HepG2 (cell line): ENCODE results near the gene GSTM1. TPM values are rescaled to one million over a fixed set of nuclear protein-coding genes. Genes with fewer than 3 reads are reported as not detected.

ENCODE experiments used
- ASH2L ChIP-seq: fragments of 300-600, 200-600 bp; sonication (generic); IDR thresholded peaks from 2 replicates; pipeline ENCODE4 v1.7.0; 2017; ENCODE audit warnings: low read depth, mild to moderate bottlenecking, moderate library complexity, mixed read lengths, low read length; ENCODE audit not compliant: insufficient read length
- ATF7 ChIP-seq, 2 experiments: fragments of 450-650 bp in 1 of 2; sonication (generic) in 1 of 2; formaldehyde crosslinking in 1 of 2; IDR thresholded peaks; 2 replicates each; pipeline versions ENCODE4 v1.4.0 to v1.6.1; 2016 to 2020; ENCODE audit warnings: antibody characterized with exemption in 1 of 2, mild to moderate bottlenecking in 1 of 2, missing genetic modification reagents in 1 of 2
- BRCA1 ChIP-seq: sonication (generic); formaldehyde crosslinking; IDR thresholded peaks from 2 replicates; pipeline ENCODE4 v1.4.0; 2020; ENCODE audit warnings: missing genetic modification reagents
- CBFB ChIP-seq: sonication (generic); formaldehyde crosslinking; IDR thresholded peaks from 2 replicates; pipeline ENCODE4 v1.4.0; 2020; ENCODE audit warnings: missing genetic modification reagents
- CCAR2 ChIP-seq: fragments of 200-400 bp; formaldehyde crosslinking; optimal IDR thresholded peaks from 2 replicates; pipeline ENCODE3; 2018; ENCODE audit warnings: low read depth, mild to moderate bottlenecking, low read length, moderate library complexity
- FOSL1 ChIP-seq: sonication (generic); formaldehyde crosslinking; IDR thresholded peaks from 2 replicates; pipeline ENCODE4 v1.9.0; 2021; ENCODE audit warnings: missing genetic modification reagents, borderline replicate concordance
- HOXD1 ChIP-seq: sonication (generic); formaldehyde crosslinking; IDR thresholded peaks from 2 replicates; pipeline ENCODE4 v1.5.0; 2020; ENCODE audit warnings: missing genetic modification reagents
- KLF6 ChIP-seq: IDR thresholded peaks from 2 replicates; pipeline ENCODE4 v1.8.0; 2016; ENCODE audit warnings: missing biosample characterization, missing genetic modification reagents
- NKX3-1 ChIP-seq: sonication (generic); formaldehyde crosslinking; IDR thresholded peaks from 2 replicates; pipeline ENCODE4 v1.5.0; 2020; ENCODE audit warnings: missing genetic modification reagents
- STAG1 ChIP-seq: sonication (generic); formaldehyde crosslinking; IDR thresholded peaks from 2 replicates; pipeline ENCODE4 v1.4.0; 2020; ENCODE audit warnings: missing genetic modification reagents
- TAF1 ChIP-seq: sonication (generic); formaldehyde crosslinking; IDR thresholded peaks from 2 replicates; pipeline ENCODE4 v1.4.0; 2020; ENCODE audit warnings: missing genetic modification reagents
- ZBTB21 ChIP-seq: sonication (generic); formaldehyde crosslinking; IDR thresholded peaks from 2 replicates; pipeline ENCODE4 v1.4.0; 2020; ENCODE audit warnings: missing genetic modification reagents
- ZFAT ChIP-seq: sonication (generic); formaldehyde crosslinking; conservative IDR thresholded peaks from 2 replicates; pipeline ENCODE4 v1.8.1; 2023; ENCODE audit warnings: missing genetic modification reagents, inconsistent platforms
- ZKSCAN5 ChIP-seq: sonication (generic); formaldehyde crosslinking; IDR thresholded peaks from 2 replicates; pipeline ENCODE4 v1.5.1; 2020; ENCODE audit warnings: mild to moderate bottlenecking, missing genetic modification reagents
- ZNF180 ChIP-seq: sonication (generic); formaldehyde crosslinking; IDR thresholded peaks from 2 replicates; pipeline ENCODE4 v1.4.0; 2020; ENCODE audit warnings: low read depth, missing genetic modification reagents, borderline replicate concordance
- ZNF30 ChIP-seq: sonication (generic); formaldehyde crosslinking; IDR thresholded peaks from 2 replicates; pipeline ENCODE4 v1.5.0; 2020; ENCODE audit warnings: mild to moderate bottlenecking, missing genetic modification reagents
- ZNF441 ChIP-seq: sonication (generic); formaldehyde crosslinking; IDR thresholded peaks from 2 replicates; pipeline ENCODE4 v1.7.0; 2021; ENCODE audit warnings: missing genetic modification reagents, borderline replicate concordance
- ZNF484 ChIP-seq: sonication (generic); formaldehyde crosslinking; IDR thresholded peaks from 2 replicates; pipeline ENCODE4 v1.5.1; 2020; ENCODE audit warnings: mild to moderate bottlenecking, low read depth, missing genetic modification reagents, borderline replicate concordance
- ZNF605 ChIP-seq: sonication (generic); formaldehyde crosslinking; IDR thresholded peaks from 2 replicates; pipeline ENCODE4 v1.8.0; 2022; ENCODE audit warnings: mild to moderate bottlenecking, missing genetic modification reagents
- ZNF83 ChIP-seq: sonication (generic); formaldehyde crosslinking; IDR thresholded peaks from 2 replicates; pipeline ENCODE4 v1.4.0; 2020; ENCODE audit warnings: missing genetic modification reagents, mild to moderate bottlenecking, borderline replicate concordance
- polyA plus RNA-seq, 8 experiments: library from polyadenylated mRNA; depleted of rRNA in 3 of 8; stranded (reverse) in 7 of 8; unstranded in 1 of 8; fragments of >200 nt; fragmentation: Illumina TruSeq in 4 of 8; extraction: Trizol in 4 of 8; gene quantifications; 2 replicates each; pipeline versions ENCODE4 v1.2.1 to v1.2.3, GENCODE V29; 2011 to 2016; ENCODE audit warnings: low read depth in 4 of 8, missing spikeins in 1 of 8, mixed read lengths in 1 of 8; ENCODE audit not compliant: insufficient read depth in 1 of 8
- total RNA-seq, 5 experiments: library from RNA; depleted of rRNA; stranded (reverse); fragments of >200 nt; fragmentation: Illumina TruSeq; extraction: Trizol; gene quantifications; 2 replicates each; pipeline ENCODE4 v1.2.3, GENCODE V29; 2016; ENCODE audit warnings: low read depth in 1 of 5
- TF ChIP-seq, protein P1 (sequence below), 2 experiments: fragments of 450-650 bp in 1 of 2; sonication (generic) in 1 of 2; formaldehyde crosslinking; IDR thresholded peaks; 2 replicates each; pipeline versions ENCODE4 v1.5.0 to v1.8.0; 2020 to 2022; ENCODE audit warnings: mild to moderate bottlenecking in 1 of 2, missing genetic modification reagents in 1 of 2
- TF ChIP-seq, protein P2 (sequence below): sonication (generic); formaldehyde crosslinking; IDR thresholded peaks from 2 replicates; pipeline ENCODE4 v1.5.0; 2020; ENCODE audit warnings: mild to moderate bottlenecking, missing genetic modification reagents, borderline replicate concordance

The GSTM1 gene
- total and polyA plus RNA-seq, 2 of the 13 experiments (the other 11 are each of a cell fraction or from before 2014, with no cell fraction given) = 0.42 TPM; not detected in 1

DNA sequence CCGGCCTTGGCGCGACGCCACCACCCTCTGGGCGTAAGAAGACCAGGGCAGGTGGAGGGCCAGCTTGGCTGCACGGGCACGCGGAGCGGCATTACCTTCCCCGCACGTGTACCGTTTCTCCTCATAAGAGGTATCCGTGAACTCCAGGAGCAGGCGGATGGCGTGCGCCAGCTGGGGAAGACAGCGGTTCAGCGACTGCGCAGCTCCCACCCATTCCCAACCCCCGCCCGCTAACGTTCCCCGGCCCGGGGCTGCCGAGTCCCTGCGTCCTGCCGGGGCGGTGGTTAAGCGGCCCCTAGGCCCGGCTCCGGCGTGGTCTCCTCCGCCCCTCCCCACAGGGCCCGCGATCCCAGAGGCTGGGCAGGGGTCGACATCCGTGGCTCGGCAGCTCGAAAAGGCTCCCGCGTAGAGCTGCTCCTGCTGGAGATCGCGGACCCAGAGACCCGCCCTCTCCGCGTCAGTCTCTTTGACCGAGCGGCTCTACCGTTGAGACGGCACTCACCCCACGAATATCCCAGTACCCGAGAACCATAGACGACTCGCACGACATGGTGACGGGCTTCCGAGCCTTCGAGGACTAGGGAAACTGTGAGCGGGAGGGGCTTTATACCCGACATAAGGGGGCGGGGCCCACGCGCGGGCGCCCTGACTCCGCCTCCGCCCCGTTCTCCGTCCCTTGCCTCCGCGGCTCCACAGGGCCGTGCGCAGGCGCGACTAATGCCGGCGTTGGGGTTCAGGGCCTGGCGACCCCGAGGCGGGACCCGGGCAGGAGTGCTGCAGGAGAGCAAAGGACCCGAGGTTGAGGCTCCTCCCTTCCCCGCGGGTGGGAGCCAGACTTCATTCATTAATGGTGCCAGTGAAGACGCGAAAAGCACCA lies 52.4 kb downstream of the GSTM1 start (continued):
- TF ChIP-seq, protein P1, sequence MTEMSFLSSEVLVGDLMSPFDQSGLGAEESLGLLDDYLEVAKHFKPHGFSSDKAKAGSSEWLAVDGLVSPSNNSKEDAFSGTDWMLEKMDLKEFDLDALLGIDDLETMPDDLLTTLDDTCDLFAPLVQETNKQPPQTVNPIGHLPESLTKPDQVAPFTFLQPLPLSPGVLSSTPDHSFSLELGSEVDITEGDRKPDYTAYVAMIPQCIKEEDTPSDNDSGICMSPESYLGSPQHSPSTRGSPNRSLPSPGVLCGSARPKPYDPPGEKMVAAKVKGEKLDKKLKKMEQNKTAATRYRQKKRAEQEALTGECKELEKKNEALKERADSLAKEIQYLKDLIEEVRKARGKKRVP (CRISPR knock-in tag; IDR thresholded peaks at IDR 0.05) = peak in 1 of 2 experiments; percentile 0; a peak in 1 of 4 replicates
- peak; percentile 77 for TF ChIP-seq ZNF605 (CRISPR knock-in tag)
- TF ChIP-seq NKX3-1 (CRISPR knock-in tag) = no peak
- TF ChIP-seq, protein P2, sequence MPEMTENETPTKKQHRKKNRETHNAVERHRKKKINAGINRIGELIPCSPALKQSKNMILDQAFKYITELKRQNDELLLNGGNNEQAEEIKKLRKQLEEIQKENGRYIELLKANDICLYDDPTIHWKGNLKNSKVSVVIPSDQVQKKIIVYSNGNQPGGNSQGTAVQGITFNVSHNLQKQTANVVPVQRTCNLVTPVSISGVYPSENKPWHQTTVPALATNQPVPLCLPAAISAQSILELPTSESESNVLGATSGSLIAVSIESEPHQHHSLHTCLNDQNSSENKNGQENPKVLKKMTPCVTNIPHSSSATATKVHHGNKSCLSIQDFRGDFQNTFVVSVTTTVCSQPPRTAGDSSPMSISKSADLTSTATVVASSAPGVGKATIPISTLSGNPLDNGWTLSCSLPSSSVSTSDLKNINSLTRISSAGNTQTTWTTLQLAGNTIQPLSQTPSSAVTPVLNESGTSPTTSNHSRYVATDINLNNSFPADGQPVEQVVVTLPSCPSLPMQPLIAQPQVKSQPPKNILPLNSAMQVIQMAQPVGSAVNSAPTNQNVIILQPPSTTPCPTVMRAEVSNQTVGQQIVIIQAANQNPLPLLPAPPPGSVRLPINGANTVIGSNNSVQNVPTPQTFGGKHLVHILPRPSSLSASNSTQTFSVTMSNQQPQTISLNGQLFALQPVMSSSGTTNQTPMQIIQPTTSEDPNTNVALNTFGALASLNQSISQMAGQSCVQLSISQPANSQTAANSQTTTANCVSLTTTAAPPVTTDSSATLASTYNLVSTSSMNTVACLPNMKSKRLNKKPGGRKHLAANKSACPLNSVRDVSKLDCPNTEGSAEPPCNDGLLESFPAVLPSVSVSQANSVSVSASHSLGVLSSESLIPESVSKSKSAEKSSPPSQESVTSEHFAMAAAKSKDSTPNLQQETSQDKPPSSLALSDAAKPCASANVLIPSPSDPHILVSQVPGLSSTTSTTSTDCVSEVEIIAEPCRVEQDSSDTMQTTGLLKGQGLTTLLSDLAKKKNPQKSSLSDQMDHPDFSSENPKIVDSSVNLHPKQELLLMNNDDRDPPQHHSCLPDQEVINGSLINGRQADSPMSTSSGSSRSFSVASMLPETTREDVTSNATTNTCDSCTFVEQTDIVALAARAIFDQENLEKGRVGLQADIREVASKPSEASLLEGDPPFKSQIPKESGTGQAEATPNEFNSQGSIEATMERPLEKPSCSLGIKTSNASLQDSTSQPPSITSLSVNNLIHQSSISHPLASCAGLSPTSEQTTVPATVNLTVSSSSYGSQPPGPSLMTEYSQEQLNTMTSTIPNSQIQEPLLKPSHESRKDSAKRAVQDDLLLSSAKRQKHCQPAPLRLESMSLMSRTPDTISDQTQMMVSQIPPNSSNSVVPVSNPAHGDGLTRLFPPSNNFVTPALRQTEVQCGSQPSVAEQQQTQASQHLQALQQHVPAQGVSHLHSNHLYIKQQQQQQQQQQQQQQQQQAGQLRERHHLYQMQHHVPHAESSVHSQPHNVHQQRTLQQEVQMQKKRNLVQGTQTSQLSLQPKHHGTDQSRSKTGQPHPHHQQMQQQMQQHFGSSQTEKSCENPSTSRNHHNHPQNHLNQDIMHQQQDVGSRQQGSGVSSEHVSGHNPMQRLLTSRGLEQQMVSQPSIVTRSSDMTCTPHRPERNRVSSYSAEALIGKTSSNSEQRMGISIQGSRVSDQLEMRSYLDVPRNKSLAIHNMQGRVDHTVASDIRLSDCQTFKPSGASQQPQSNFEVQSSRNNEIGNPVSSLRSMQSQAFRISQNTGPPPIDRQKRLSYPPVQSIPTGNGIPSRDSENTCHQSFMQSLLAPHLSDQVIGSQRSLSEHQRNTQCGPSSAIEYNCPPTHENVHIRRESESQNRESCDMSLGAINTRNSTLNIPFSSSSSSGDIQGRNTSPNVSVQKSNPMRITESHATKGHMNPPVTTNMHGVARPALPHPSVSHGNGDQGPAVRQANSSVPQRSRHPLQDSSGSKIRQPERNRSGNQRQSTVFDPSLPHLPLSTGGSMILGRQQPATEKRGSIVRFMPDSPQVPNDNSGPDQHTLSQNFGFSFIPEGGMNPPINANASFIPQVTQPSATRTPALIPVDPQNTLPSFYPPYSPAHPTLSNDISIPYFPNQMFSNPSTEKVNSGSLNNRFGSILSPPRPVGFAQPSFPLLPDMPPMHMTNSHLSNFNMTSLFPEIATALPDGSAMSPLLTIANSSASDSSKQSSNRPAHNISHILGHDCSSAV = no peak
- no peak for TF ChIP-seq BRCA1 (CRISPR knock-in tag)
- no peak for TF ChIP-seq CCAR2
- peak; percentile 52; the same call in 1 of the 2 replicates for TF ChIP-seq TAF1 (CRISPR knock-in tag)
- TF ChIP-seq ZKSCAN5 (CRISPR knock-in tag) = no peak
- no peak for TF ChIP-seq ZBTB21
- TF ChIP-seq ZNF441 (CRISPR knock-in tag) = no peak; the same call in 1 of the 2 replicates
- TF ChIP-seq HOXD1 = no peak
- peak; percentile 92; the same call in 1 of the 2 replicates for TF ChIP-seq ZNF83 (CRISPR knock-in tag)
- TF ChIP-seq FOSL1 (CRISPR knock-in tag) = no peak
- no peak for TF ChIP-seq ATF7 (IDR thresholded peaks at IDR 0.05)
- TF ChIP-seq ATF7 (CRISPR knock-in tag; IDR thresholded peaks at IDR 0.05) = no peak
- TF ChIP-seq ZNF484 (CRISPR knock-in tag) = no peak
- peak; percentile 49 for TF ChIP-seq ASH2L
- no peak for TF ChIP-seq CBFB (CRISPR knock-in tag)
- TF ChIP-seq ZNF180 (CRISPR knock-in tag) = no peak
- no peak for TF ChIP-seq KLF6 (CRISPR knock-in tag)
- TF ChIP-seq ZNF30 (CRISPR knock-in tag) = no peak
- no peak for TF ChIP-seq ZFAT (CRISPR knock-in tag)
- no peak for TF ChIP-seq STAG1 (CRISPR knock-in tag)
